ENCODE measurements around the gene VAV1. TPM values are rescaled to one million over a fixed set of nuclear protein-coding genes. Genes with fewer than 3 reads are reported as not detected.

The VAV1 gene
- total and polyA plus RNA-seq, 2 of the 13 experiments (the other 11 are each of a cell fraction or from before 2014, with no cell fraction given): not detected

- TF ChIP-seq ZNF318 (CRISPR knock-in tag; IDR thresholded peaks at IDR 0.05): peak; percentile 20; the same call in 1 of the 2 replicates
- no peak for TF ChIP-seq FOSL2 (CRISPR knock-in tag; IDR thresholded peaks at IDR 0.05)
- TF ChIP-seq AGO1 (IDR thresholded peaks at IDR 0.05; ENCODE audit: low read depth, low read length, poor library complexity, severe bottlenecking): no peak
- TF ChIP-seq ZNF17 (CRISPR knock-in tag; IDR thresholded peaks at IDR 0.05): no peak
- peak; percentile 27 for TF ChIP-seq SAP130 (CRISPR knock-in tag; IDR thresholded peaks at IDR 0.05; ENCODE audit: low read depth)
- no peak for TF ChIP-seq NFKBIZ (CRISPR knock-in tag; IDR thresholded peaks at IDR 0.05)
- no peak for TF ChIP-seq ZNF205 (CRISPR knock-in tag; IDR thresholded peaks at IDR 0.05)
- TF ChIP-seq JARID2 (CRISPR knock-in tag; IDR thresholded peaks at IDR 0.05; ENCODE audit: insufficient replicate concordance): peak; percentile 16
- no peak for TF ChIP-seq FOXP4 (CRISPR knock-in tag; IDR thresholded peaks at IDR 0.05)
- 0 out of 2 replicates have a peak, but pooled peaks have one; percentile 44 for TF ChIP-seq E2F2 (CRISPR knock-in tag; IDR thresholded peaks at IDR 0.05; ENCODE audit: borderline replicate concordance)
- 0 out of 2 replicates have a peak, but pooled peaks have one; percentile 7 for TF ChIP-seq HOXA5 (CRISPR knock-in tag; IDR thresholded peaks at IDR 0.05)
- TF ChIP-seq ZBTB7B (CRISPR knock-in tag; IDR thresholded peaks at IDR 0.05): no peak
- TF ChIP-seq MIER3 (CRISPR knock-in tag; IDR thresholded peaks at IDR 0.05; ENCODE audit: borderline replicate concordance): no peak
- TF ChIP-seq SP5 (CRISPR knock-in tag; IDR thresholded peaks at IDR 0.05; ENCODE audit: borderline replicate concordance, low read depth): no peak
- no peak for TF ChIP-seq ZNF639 (CRISPR knock-in tag; conservative IDR thresholded peaks at IDR 0.05)
- 0 out of 2 replicates have a peak, but pooled peaks have one; percentile 13 for TF ChIP-seq HOXA3 (CRISPR knock-in tag; IDR thresholded peaks at IDR 0.05)
Observed at GRCh38 chr19:6738787-6739389, 33.6 kb upstream of the VAV1 start (continued).
